ENCODE measurements around the gene PLPPR3.

The PLPPR3 gene

GRCh38 chr19:803686-804418, 17.9 kb downstream of the PLPPR3 start:
- TF ChIP-seq, protein P1, sequence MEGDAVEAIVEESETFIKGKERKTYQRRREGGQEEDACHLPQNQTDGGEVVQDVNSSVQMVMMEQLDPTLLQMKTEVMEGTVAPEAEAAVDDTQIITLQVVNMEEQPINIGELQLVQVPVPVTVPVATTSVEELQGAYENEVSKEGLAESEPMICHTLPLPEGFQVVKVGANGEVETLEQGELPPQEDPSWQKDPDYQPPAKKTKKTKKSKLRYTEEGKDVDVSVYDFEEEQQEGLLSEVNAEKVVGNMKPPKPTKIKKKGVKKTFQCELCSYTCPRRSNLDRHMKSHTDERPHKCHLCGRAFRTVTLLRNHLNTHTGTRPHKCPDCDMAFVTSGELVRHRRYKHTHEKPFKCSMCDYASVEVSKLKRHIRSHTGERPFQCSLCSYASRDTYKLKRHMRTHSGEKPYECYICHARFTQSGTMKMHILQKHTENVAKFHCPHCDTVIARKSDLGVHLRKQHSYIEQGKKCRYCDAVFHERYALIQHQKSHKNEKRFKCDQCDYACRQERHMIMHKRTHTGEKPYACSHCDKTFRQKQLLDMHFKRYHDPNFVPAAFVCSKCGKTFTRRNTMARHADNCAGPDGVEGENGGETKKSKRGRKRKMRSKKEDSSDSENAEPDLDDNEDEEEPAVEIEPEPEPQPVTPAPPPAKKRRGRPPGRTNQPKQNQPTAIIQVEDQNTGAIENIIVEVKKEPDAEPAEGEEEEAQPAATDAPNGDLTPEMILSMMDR (IDR thresholded peaks at IDR 0.05; ENCODE audit: insufficient read depth, low read length, poor library complexity, severe bottlenecking): no peak
- H3K27me3 ChIP-seq (replicated peaks; ENCODE audit: control insufficient read depth, insufficient read depth, low read length): no peaks in the 10 kb centered on the region
- DNase-seq (ENCODE audit: extremely low read depth, insufficient read length): no peak
- peaks cover 68% of the 10 kb centered on the region for H3K36me3 ChIP-seq (ENCODE audit: control insufficient read depth, insufficient read depth, low read length)
- H3K4me3 ChIP-seq (replicated peaks; ENCODE audit: low read depth, low read length): no peak overlapping the region

DNA sequence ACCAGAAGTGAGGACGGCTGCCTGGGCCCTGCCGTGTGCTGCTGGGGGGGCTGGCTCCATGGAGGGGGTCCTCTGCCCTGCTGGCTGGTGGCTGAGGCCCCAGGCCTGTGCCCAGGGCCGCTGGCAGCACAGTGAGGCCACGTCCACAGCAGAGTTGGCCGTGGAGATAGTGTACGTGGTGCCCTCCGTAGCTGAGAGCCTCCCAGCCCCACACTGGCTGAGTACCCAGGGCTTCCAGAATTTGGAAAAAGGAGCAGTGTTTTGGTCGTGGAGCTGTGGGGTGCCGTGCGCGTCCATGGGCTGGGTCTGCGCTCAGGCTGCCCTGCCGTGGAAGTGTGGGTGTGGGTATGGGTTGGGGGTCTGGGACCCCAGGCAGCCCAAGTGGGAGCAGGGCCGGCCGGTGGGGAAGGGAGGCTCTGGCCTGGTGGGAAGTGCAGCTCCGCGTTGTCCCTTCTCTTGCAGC, 18.6 kb downstream of the PLPPR3 start:
- TF ChIP-seq, protein P1 (IDR thresholded peaks at IDR 0.05; ENCODE audit: insufficient read depth, low read length, poor library complexity, severe bottlenecking): no peak
- Histone ChIP-seq H3K36me3 (ENCODE audit: control insufficient read depth, insufficient read depth, low read length) (peaks cover 68% of the 10 kb centered on the region), H3K4me3 (replicated peaks; ENCODE audit: low read depth, low read length) (no peak overlapping the region), H3K27me3 (replicated peaks; ENCODE audit: control insufficient read depth, insufficient read depth, low read length) (no peaks in the 10 kb centered on the region)
- peak; percentile 1 for DNase-seq (ENCODE audit: extremely low read depth, insufficient read length)

- Histone ChIP-seq H3K27me3 (replicated peaks; ENCODE audit: control insufficient read depth, insufficient read depth, low read length) (no peaks in the 10 kb centered on the region), H3K36me3 (ENCODE audit: control insufficient read depth, insufficient read depth, low read length) (peaks cover 66% of the 10 kb centered on the region), H3K4me3 (replicated peaks; ENCODE audit: low read depth, low read length) (no peak overlapping the region)
- TF ChIP-seq, protein P1 (IDR thresholded peaks at IDR 0.05; ENCODE audit: insufficient read depth, low read length, poor library complexity, severe bottlenecking): no peak
- no peak for DNase-seq (ENCODE audit: extremely low read depth, insufficient read length)
Measured at GRCh38 chr19:802498-803098, 19.2 kb downstream of the PLPPR3 start.

DNA sequence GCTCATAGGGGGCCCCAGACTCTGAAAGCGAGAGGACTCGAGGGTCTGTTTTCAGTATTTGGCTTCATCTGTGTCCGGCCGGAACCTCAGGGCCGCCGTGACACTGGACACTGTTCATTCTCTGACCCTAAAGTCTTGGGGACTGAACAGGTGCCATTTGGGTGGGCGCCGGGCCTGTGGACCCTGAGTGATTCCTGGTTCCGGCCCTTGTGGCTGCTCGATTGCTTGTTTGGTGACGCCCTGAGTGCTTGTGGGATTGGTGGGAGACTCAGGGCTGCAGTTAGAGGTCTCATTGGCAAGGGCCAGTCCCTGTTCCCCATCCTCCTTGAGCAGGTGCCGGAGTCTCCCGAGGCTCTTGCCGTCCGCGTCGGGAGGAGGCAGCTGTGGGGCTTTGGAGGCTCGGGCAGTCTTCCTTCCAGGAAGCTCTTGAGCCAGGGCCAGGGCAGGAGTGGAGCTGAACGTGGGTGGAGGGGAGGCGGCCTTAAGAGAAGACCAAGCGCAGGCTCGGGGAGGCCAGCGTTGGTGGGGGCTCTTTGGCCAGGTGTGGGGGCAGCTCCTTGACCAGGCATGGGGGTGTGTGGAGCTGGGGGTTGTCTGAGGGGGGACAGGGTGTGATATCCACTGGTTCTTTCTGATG, 19.8 kb downstream of the PLPPR3 start:
- Histone ChIP-seq H3K36me3 (ENCODE audit: control insufficient read depth, insufficient read depth, low read length) (peaks cover 62% of the 10 kb centered on the region), H3K4me3 (replicated peaks; ENCODE audit: low read depth, low read length) (no peak overlapping the region), H3K27me3 (replicated peaks; ENCODE audit: control insufficient read depth, insufficient read depth, low read length) (no peaks in the 10 kb centered on the region)
- no peak for DNase-seq (ENCODE audit: extremely low read depth, insufficient read length)
- TF ChIP-seq, protein P1 (IDR thresholded peaks at IDR 0.05; ENCODE audit: insufficient read depth, low read length, poor library complexity, severe bottlenecking): no peak

GRCh38 chr19:801030-801860, 20.5 kb downstream of the PLPPR3 start:
- Histone ChIP-seq H3K4me3 (replicated peaks; ENCODE audit: low read depth, low read length) (no peak overlapping the region), H3K36me3 (ENCODE audit: control insufficient read depth, insufficient read depth, low read length) (peaks cover 56% of the 10 kb centered on the region), H3K27me3 (replicated peaks; ENCODE audit: control insufficient read depth, insufficient read depth, low read length) (no peaks in the 10 kb centered on the region)
- TF ChIP-seq, protein P1 (IDR thresholded peaks at IDR 0.05; ENCODE audit: insufficient read depth, low read length, poor library complexity, severe bottlenecking): no peak
- DNase-seq (ENCODE audit: extremely low read depth, insufficient read length): no peak

Measured in GM06990 (cell line).